Right atrium auricular region (tissue), 2 donors: ENCODE data around the gene PLIN5. TPM values are rescaled to one million over a fixed set of nuclear protein-coding genes. Genes with fewer than 3 reads are reported as not detected.
A peak's percentile ranks its signal among the peaks of the same experiment; 100 is the strongest.
"Not testable (repeated sequence)": the region's sequence is repeated elsewhere in the genome, so short reads cannot be mapped to it uniquely, and the experiment has no call there.

Experiments used
- DNase-seq: peaks from one replicate; pipeline ENCODE4 v3.0.0-alpha.2; 2019; ENCODE audit warnings: low spot score
- H3K27ac ChIP-seq, 2 donors: fragments of 200-600 bp; sonication (generic); 1 replicate in 1 of 2; 2 replicates in 1 of 2; pipeline ENCODE4 v1.5.1; 2016 to 2019
- H3K27me3 ChIP-seq, 2 donors: fragments of 200-600 bp; sonication (generic); one replicate each; pipeline versions ENCODE4 v1.5.1 to v1.6.0; 2017 to 2019
- H3K36me3 ChIP-seq: fragments of 200-600 bp; sonication (generic); one replicate; pipeline ENCODE4 v1.5.1; 2016
- H3K4me1 ChIP-seq, 2 donors: fragments of 200-600 bp; sonication (generic); one replicate each; pipeline versions ENCODE4 v1.5.1 to v1.6.0; 2017 to 2019
- H3K4me3 ChIP-seq, 2 donors: fragments of 200-600 bp; sonication (generic); 1 replicate in 1 of 2; 2 replicates in 1 of 2; pipeline ENCODE4 v1.5.1; 2017 to 2019; ENCODE audit warnings: mild to moderate bottlenecking in 1 of 2, moderate library complexity in 1 of 2
- H3K9me3 ChIP-seq, 2 donors: fragments of 200-600 bp; sonication (generic); one replicate each; pipeline ENCODE4 v1.5.1; 2019
- CTCF ChIP-seq, 2 donors: fragments of 200-600 bp; sonication (generic); IDR thresholded peaks; one replicate each; pipeline ENCODE4 v1.5.1; 2019; ENCODE audit warnings: antibody characterized with exemption in 2 of 2
- total RNA-seq, 2 donors: library from RNA; depleted of rRNA; stranded (reverse); fragments of >200 nt; gene quantifications; one replicate each; pipeline ENCODE4 v1.1.0, GENCODE V29; 2016

Gene PLIN5
- total RNA-seq, 2 donors from 2014 or later, result 21.4 to 43.6 TPM

GRCh38 chr19:4533835-4534424, 1.1 kb downstream of the PLIN5 start:
- TF ChIP-seq CTCF (IDR thresholded peaks at IDR 0.05), result no peak
- no peaks in the 10 kb centered on the region for H3K36me3 ChIP-seq
- H3K27me3 ChIP-seq, result no peaks in the 10 kb centered on the region
- peak overlapping the region in 1 of 2 donors; percentile 48 for H3K4me3 ChIP-seq
- H3K4me1 ChIP-seq, result peaks cover 0 to 39% of the 10 kb centered on the region in 2 donors
- H3K9me3 ChIP-seq, result no peaks in the 10 kb centered on the region
- peak overlapping the region in 1 of 2 donors; percentile 69 for H3K27ac ChIP-seq
- no peak for DNase-seq

GRCh38 chr19:4533334-4533733, 1.7 kb downstream of the PLIN5 start:
- H3K27ac ChIP-seq, result no peak overlapping the region
- H3K36me3 ChIP-seq, result no peaks in the 10 kb centered on the region
- TF ChIP-seq CTCF (IDR thresholded peaks at IDR 0.05), result no peak
- no peak overlapping the region for H3K4me3 ChIP-seq
- H3K27me3 ChIP-seq, result no peaks in the 10 kb centered on the region
- no peak for DNase-seq
- H3K4me1 ChIP-seq, result peaks cover 0 to 39% of the 10 kb centered on the region in 2 donors
- H3K9me3 ChIP-seq, result no peaks in the 10 kb centered on the region

- Histone ChIP-seq H3K27ac (no peak overlapping the region), H3K9me3 (no peaks in the 10 kb centered on the region), H3K4me3 (no peak overlapping the region), H3K4me1 (peaks cover 0 to 28% of the 10 kb centered on the region in 2 donors), H3K36me3 (no peaks in the 10 kb centered on the region), H3K27me3 (no peaks in the 10 kb centered on the region)
- no peak for TF ChIP-seq CTCF (IDR thresholded peaks at IDR 0.05)
- DNase-seq, result no peak
These were observed 3.4 kb downstream of the PLIN5 start for GRCh38 chr19:4531562-4532165.

GRCh38 chr19:4529924-4530522, 5.0 kb downstream of the PLIN5 start:
- no peak for DNase-seq
- no peaks in the 10 kb centered on the region for H3K27me3 ChIP-seq
- no peak overlapping the region for H3K27ac ChIP-seq
- TF ChIP-seq CTCF (IDR thresholded peaks at IDR 0.05), result no peak
- no peak overlapping the region for H3K4me3 ChIP-seq
- H3K9me3 ChIP-seq, result no peaks in the 10 kb centered on the region
- peaks cover 0 to 17% of the 10 kb centered on the region in 2 donors for H3K4me1 ChIP-seq
- no peaks in the 10 kb centered on the region for H3K36me3 ChIP-seq

GRCh38 chr19:4528843-4529242, 6.2 kb downstream of the PLIN5 start:
- no peak overlapping the region for H3K27ac ChIP-seq
- no peak for DNase-seq
- no peaks in the 10 kb centered on the region for H3K27me3 ChIP-seq
- H3K4me1 ChIP-seq, result peaks cover 0 to 5% of the 10 kb centered on the region in 2 donors
- H3K4me3 ChIP-seq, result no peak overlapping the region
- TF ChIP-seq CTCF (IDR thresholded peaks at IDR 0.05), result no peak
- H3K36me3 ChIP-seq, result no peaks in the 10 kb centered on the region
- H3K9me3 ChIP-seq, result no peaks in the 10 kb centered on the region

GRCh38 chr19:4527377-4527776, 7.6 kb downstream of the PLIN5 start:
- not testable (repeated sequence) for H3K36me3 ChIP-seq, H3K27me3 ChIP-seq, DNase-seq, H3K4me1 ChIP-seq, H3K9me3 ChIP-seq, H3K27ac ChIP-seq, H3K4me3 ChIP-seq
